ENCODE measurements around the gene CEP78. TPM values are rescaled to one million over a fixed set of nuclear protein-coding genes. Genes with fewer than 3 reads are reported as not detected.

Gene CEP78
- total RNA-seq, 1 donor from 2014 or later, result 21.5 TPM

GRCh38 chr9:78296893-78297671 lies 61.2 kb downstream of the CEP78 start, which contains the start of gene PSAT1:
Gene PSAT1 (plus strand): TSS chr9:78297125. CDS start chr9:78297211, 86 bp downstream.
- peaks cover 13% of the 10 kb centered on the region for H3K36me3 Mint-ChIP-seq (ENCODE audit: low read depth, unreplicated experiment)
- peak; percentile 32 for FAIRE-seq
- H3K4me3 ChIP-seq (ENCODE audit: insufficient read depth, low read depth, low read length), result peak within 1 kb of the TSS; percentile 79
- no peak for TF ChIP-seq CTCF (IDR thresholded peaks at IDR 0.05; ENCODE audit: insufficient read depth, low read depth, low read length)
- TF ChIP-seq EZH2 (IDR thresholded peaks at IDR 0.05; ENCODE audit: insufficient read depth, low read length), result no peak
- no peaks in the 10 kb centered on the region for H3K27me3 ChIP-seq (ENCODE audit: insufficient read depth, low read length)
- H2AFZ ChIP-seq (ENCODE audit: low read depth, low read length), result peak within 1 kb of the TSS; percentile 94
- H3K9ac ChIP-seq (ENCODE audit: low read length), result peak within 1 kb of the TSS; percentile 83
- H3K27ac Mint-ChIP-seq (ENCODE audit: unreplicated experiment), result peak within 1 kb of the TSS; percentile 99
- H3K27ac ChIP-seq (ENCODE audit: low read depth, low read length), result peak within 1 kb of the TSS; percentile 46
- peak within 1 kb of the TSS; percentile 90 for H3K4me3 Mint-ChIP-seq (ENCODE audit: unreplicated experiment)
- H3K4me1 Mint-ChIP-seq (ENCODE audit: low read depth, unreplicated experiment), result peaks cover 24% of the 10 kb centered on the region
- peaks cover 10% of the 10 kb centered on the region for H3K79me2 ChIP-seq (ENCODE audit: insufficient read depth, low read length)
- no peaks in the 10 kb centered on the region for H3K27me3 Mint-ChIP-seq (ENCODE audit: low read depth, unreplicated experiment)
- H3K4me1 ChIP-seq (ENCODE audit: insufficient read depth, low read length), result peaks cover 8% of the 10 kb centered on the region
- H3K9me3 ChIP-seq (ENCODE audit: insufficient read depth, low read depth, low read length), result no peaks in the 10 kb centered on the region
- DNase-seq (ENCODE audit: low read depth), result peak; percentile 96
- H3K4me2 ChIP-seq (ENCODE audit: low read length), result peak within 1 kb of the TSS; percentile 99
- H4K20me1 ChIP-seq (ENCODE audit: insufficient read depth, low read length), result no peaks in the 10 kb centered on the region
- H3K9me3 Mint-ChIP-seq (ENCODE audit: unreplicated experiment), result no peaks in the 10 kb centered on the region
- H3K36me3 ChIP-seq (ENCODE audit: insufficient read depth, low read length), result no peaks in the 10 kb centered on the region

- Histone ChIP-seq H3K4me1 (ENCODE audit: insufficient read depth, low read length) (peaks cover 8% of the 10 kb centered on the region), H4K20me1 (ENCODE audit: insufficient read depth, low read length) (no peaks in the 10 kb centered on the region), H3K9me3 (ENCODE audit: insufficient read depth, low read depth, low read length) (no peaks in the 10 kb centered on the region), H3K9ac (ENCODE audit: low read length) (peak overlapping the region; percentile 83), H3K27me3 (ENCODE audit: insufficient read depth, low read length) (no peaks in the 10 kb centered on the region), H3K4me2 (ENCODE audit: low read length) (peak overlapping the region; percentile 99), H3K36me3 (ENCODE audit: insufficient read depth, low read length) (no peaks in the 10 kb centered on the region), H2AFZ (ENCODE audit: low read depth, low read length) (peak overlapping the region; percentile 94), H3K79me2 (ENCODE audit: insufficient read depth, low read length) (peaks cover 10% of the 10 kb centered on the region), H3K27ac (ENCODE audit: low read depth, low read length) (no peak overlapping the region), H3K4me3 (ENCODE audit: insufficient read depth, low read depth, low read length) (peak overlapping the region; percentile 79)
- DNase-seq (ENCODE audit: low read depth) (no peak), FAIRE-seq (no peak)
- Mint-ChIP-seq H3K27me3 (ENCODE audit: low read depth, unreplicated experiment) (no peaks in the 10 kb centered on the region), H3K4me3 (ENCODE audit: unreplicated experiment) (peak overlapping the region; percentile 90), H3K27ac (ENCODE audit: unreplicated experiment) (peak overlapping the region; percentile 89), H3K4me1 (ENCODE audit: low read depth, unreplicated experiment) (peaks cover 25% of the 10 kb centered on the region), H3K36me3 (ENCODE audit: low read depth, unreplicated experiment) (peaks cover 16% of the 10 kb centered on the region), H3K9me3 (ENCODE audit: unreplicated experiment) (no peaks in the 10 kb centered on the region)
- TF ChIP-seq EZH2 (IDR thresholded peaks at IDR 0.05; ENCODE audit: insufficient read depth, low read length), result no peak
- TF ChIP-seq CTCF (IDR thresholded peaks at IDR 0.05; ENCODE audit: insufficient read depth, low read depth, low read length), result no peak
Measured at GRCh38 chr9:78297672-78297961, 61.7 kb downstream of the CEP78 start.
